PC-9 (cell line): Measurements from ENCODE around the gene SULT1C4. TPM values are rescaled to one million over a fixed set of nuclear protein-coding genes. Genes with fewer than 3 reads are reported as not detected.

ENCODE experiments used
- BruUV-seq: library from RNA; stranded (reverse); fragments of 400-500 nt; replicated peaks from 2 replicates; lab custom pipeline; 2021; lab: Mats Ljungman, UMichigan
- CTCF ChIA-PET: fragments of 300-600 bp; sonication (Branson Sonifier 250); formaldehyde crosslinking; loops from one replicate; lab custom pipeline; 2022; ENCODE audit warnings: antibody characterized with exemption; lab: Charles Lee
- POLR2A ChIA-PET: fragments of 300-600 bp; sonication (Branson Sonifier 250); formaldehyde crosslinking; loops from one replicate; lab custom pipeline; 2022; ENCODE audit warnings: antibody characterized with exemption; ENCODE audit not compliant: unreplicated experiment; lab: Charles Lee
- DNase-seq, 2 experiments: peaks; one replicate each; pipeline versions ENCODE4 v3.0.0 to v3.0.0-alpha.2; 2015 to 2022; ENCODE audit warnings: mixed read lengths in 1 of 2
- H2AFZ ChIP-seq: fragments of 200-600 bp; sonication (generic); 2 replicates; pipeline ENCODE4 v1.8.1; 2017; ENCODE audit warnings: antibody characterized with exemption
- H3F3A ChIP-seq: fragments of 200-600 bp; sonication (generic); 2 replicates; pipeline ENCODE4 v1.8.1; 2017; ENCODE audit warnings: antibody characterized with exemption, mild to moderate bottlenecking, low read depth; ENCODE audit not compliant: insufficient read depth
- H3K27ac ChIP-seq: fragments of 200-600 bp; sonication (generic); 2 replicates; pipeline ENCODE4 v1.6.1; 2016; ENCODE audit warnings: mixed run types
- H3K27me3 ChIP-seq: fragments of 200-600 bp; sonication (generic); 2 replicates; pipeline ENCODE4 v1.6.1; 2016; ENCODE audit warnings: low read depth, mixed run types; ENCODE audit not compliant: insufficient read depth
- H3K36me3 ChIP-seq: fragments of 200-600 bp; sonication (generic); 2 replicates; pipeline ENCODE4 v1.6.1; 2016; ENCODE audit warnings: low read depth, mixed run types
- H3K4me1 ChIP-seq: fragments of 200-600 bp; sonication (generic); replicated peaks from 2 replicates; pipeline ENCODE4 v1.6.1; 2016; ENCODE audit warnings: mixed run types; ENCODE audit not compliant: insufficient read depth
- H3K4me2 ChIP-seq: fragments of 200-600 bp; sonication (generic); 2 replicates; pipeline ENCODE4 v1.6.1; 2017; ENCODE audit warnings: mixed run types
- H3K4me3 ChIP-seq: fragments of 200-600 bp; sonication (generic); 2 replicates; pipeline ENCODE4 v1.6.1; 2016; ENCODE audit warnings: mixed run types
- H3K79me2 ChIP-seq: fragments of 200-600 bp; sonication (generic); 2 replicates; pipeline ENCODE4 v1.6.1; 2017; ENCODE audit warnings: low read depth, mixed run types
- H3K9me2 ChIP-seq: fragments of 200-600 bp; sonication (generic); 2 replicates; pipeline ENCODE4 v1.8.1; 2017; ENCODE audit warnings: mild to moderate bottlenecking; ENCODE audit not compliant: insufficient read depth
- H3K9me3 ChIP-seq: fragments of 200-600 bp; sonication (generic); 2 replicates; pipeline ENCODE4 v1.8.1; 2016; ENCODE audit warnings: low read depth; ENCODE audit not compliant: insufficient read depth
- H4K20me1 ChIP-seq: fragments of 200-600 bp; sonication (generic); 2 replicates; pipeline ENCODE4 v1.8.1; 2017; ENCODE audit not compliant: insufficient read depth
- CTCF ChIP-seq: fragments of 200-600 bp; sonication (generic); conservative IDR thresholded peaks from 2 replicates; pipeline ENCODE4 v1.6.1; 2017; ENCODE audit warnings: mixed run types, antibody characterized with exemption, mild to moderate bottlenecking, moderate library complexity
- EZH2 ChIP-seq: fragments of 200-600 bp; sonication (generic); IDR thresholded peaks from 2 replicates; pipeline ENCODE4 v1.8.0; 2017; ENCODE audit warnings: antibody characterized with exemption, low read depth
- intact Hi-C: fragments of 100-400 bp; cut with micrococcal nuclease; formaldehyde crosslinking; loops from one replicate; pipeline ENCODE4 v1.10.0; 2022; ENCODE audit not compliant: unreplicated experiment
- total RNA-seq: library from RNA; stranded (reverse); gene quantifications from 2 replicates; pipeline ENCODE4 v1.2.3, GENCODE V29; 2021

The SULT1C4 gene
- total RNA-seq, 1 experiment from 2014 or later, result not detected

GRCh38 chr2:108418416-108418815 lies 40.7 kb downstream of the SULT1C4 start:
- H3K27ac ChIP-seq, result no peak overlapping the region
- no peaks in the 10 kb centered on the region for H3K36me3 ChIP-seq
- no peaks in the 10 kb centered on the region for H3K79me2 ChIP-seq
- ChIA-PET CTCF (no interaction called here), POLR2A (no interaction called here)
- TF ChIP-seq EZH2 (no peak), CTCF (no peak)
- no peaks in the 10 kb centered on the region for H3K27me3 ChIP-seq
- H3F3A ChIP-seq, result peaks cover 4% of the 10 kb centered on the region; the same call in 1 of the 2 replicates
- peaks cover 9% of the 10 kb centered on the region for H3K4me1 ChIP-seq
- H2AFZ ChIP-seq, result no peak overlapping the region
- no peak for DNase-seq
- no peak overlapping the region for H3K4me3 ChIP-seq
- no peak overlapping the region for H3K4me2 ChIP-seq
- no peaks in the 10 kb centered on the region for H3K9me2 ChIP-seq
- H4K20me1 ChIP-seq, result no peaks in the 10 kb centered on the region
- intact Hi-C loops, result no loop called here
- no peaks in the 10 kb centered on the region for H3K9me3 ChIP-seq
- BruUV-seq, result no TSS peak

- BruUV-seq, result no TSS peak
- DNase-seq, result no peak
- no peak for TF ChIP-seq EZH2
- TF ChIP-seq CTCF, result no peak
- no peaks in the 10 kb centered on the region for H3K4me1 ChIP-seq
- no peak overlapping the region for H2AFZ ChIP-seq
- H3K4me2 ChIP-seq, result no peak overlapping the region
- no peak overlapping the region for H3K27ac ChIP-seq
- H4K20me1 ChIP-seq, result no peaks in the 10 kb centered on the region
- ChIA-PET POLR2A (no interaction called here), CTCF (no interaction called here)
- no peaks in the 10 kb centered on the region for H3K9me3 ChIP-seq
- no peaks in the 10 kb centered on the region for H3K27me3 ChIP-seq
- intact Hi-C loops, result no loop called here
- H3K79me2 ChIP-seq, result no peaks in the 10 kb centered on the region
- H3F3A ChIP-seq, result no peaks in the 10 kb centered on the region
- H3K9me2 ChIP-seq, result no peaks in the 10 kb centered on the region
- no peaks in the 10 kb centered on the region for H3K36me3 ChIP-seq
- no peak overlapping the region for H3K4me3 ChIP-seq
Observed at GRCh38 chr2:108423067-108423466, 45.3 kb downstream of the SULT1C4 start.

DNA sequence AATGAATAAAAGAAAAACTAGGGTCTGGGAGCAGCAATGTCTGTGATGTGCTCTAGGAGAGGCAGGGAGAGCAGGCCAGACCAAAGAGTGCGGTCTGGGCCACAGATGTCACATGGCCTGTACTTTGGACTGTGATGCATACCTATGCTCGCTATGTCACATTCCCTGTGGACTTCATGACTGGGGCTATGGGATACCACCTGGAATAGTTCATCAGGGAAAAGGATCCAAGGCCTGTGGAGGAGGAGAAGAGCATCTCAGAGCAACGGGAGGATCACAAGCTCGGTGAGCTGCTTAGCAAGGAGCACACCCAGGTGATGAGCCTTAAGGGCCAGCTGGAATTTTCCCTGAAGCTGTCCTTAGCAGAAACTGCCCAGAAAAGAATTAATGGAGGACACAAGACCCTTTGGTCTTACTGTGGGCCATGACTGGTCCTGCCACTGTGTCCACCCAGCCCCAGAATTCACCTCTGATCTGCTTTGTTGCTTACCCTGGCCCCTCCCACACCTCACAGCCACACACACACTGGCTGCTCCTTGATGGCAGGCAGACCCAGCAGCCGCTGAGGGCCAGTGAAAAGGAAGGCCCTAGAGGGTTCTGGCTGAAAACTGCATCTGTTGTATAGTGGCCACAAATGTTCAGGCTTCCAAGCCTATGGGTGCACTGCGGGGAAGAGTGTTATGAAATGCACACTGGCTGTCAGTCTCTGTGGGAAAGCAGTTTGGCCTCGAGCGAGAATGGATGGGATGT lies 45.9 kb downstream of the SULT1C4 start:
- intact Hi-C loops, result no loop called here

More for the DNA sequence above, 45.9 kb downstream of the SULT1C4 start:
- Histone ChIP-seq H3K79me2 (no peaks in the 10 kb centered on the region), H3K9me2 (no peaks in the 10 kb centered on the region), H3K4me1 (no peaks in the 10 kb centered on the region), H3K4me3 (no peak overlapping the region), H4K20me1 (no peaks in the 10 kb centered on the region), H3K4me2 (no peak overlapping the region), H3F3A (no peaks in the 10 kb centered on the region), H3K27me3 (no peaks in the 10 kb centered on the region), H3K9me3 (no peaks in the 10 kb centered on the region), H3K27ac (no peak overlapping the region), H2AFZ (no peak overlapping the region), H3K36me3 (no peaks in the 10 kb centered on the region)
- BruUV-seq, result no TSS peak
- CTCF ChIA-PET, result no interaction called here
- TF ChIP-seq CTCF (no peak), EZH2 (no peak)
- DNase-seq, result no peak
- POLR2A ChIA-PET, result no interaction called here
